HG02938 (cell line): ENCODE data around the gene LYZL6.
"Not testable (repeated sequence)": the region's sequence is repeated elsewhere in the genome, so short reads cannot be mapped to it uniquely, and the experiment has no call there.

Source experiments
- ATAC-seq: cut with Tn5 transposase; IDR thresholded peaks from one replicate; pipeline ENCODE4 v1.9.1; 2021; ENCODE audit warnings: mild to moderate bottlenecking, moderate library complexity; ENCODE audit not compliant: unreplicated experiment

The LYZL6 gene

GRCh38 chr17:35948092-35948491 is 4.6 kb upstream of the LYZL6 start:
- no peak for ATAC-seq

- no peak for ATAC-seq
These were observed 3.7 kb upstream of the LYZL6 start for GRCh38 chr17:35947156-35947585.

- no peak for ATAC-seq
These were observed 638 bp upstream of the LYZL6 start for GRCh38 chr17:35944151-35944550.

DNA sequence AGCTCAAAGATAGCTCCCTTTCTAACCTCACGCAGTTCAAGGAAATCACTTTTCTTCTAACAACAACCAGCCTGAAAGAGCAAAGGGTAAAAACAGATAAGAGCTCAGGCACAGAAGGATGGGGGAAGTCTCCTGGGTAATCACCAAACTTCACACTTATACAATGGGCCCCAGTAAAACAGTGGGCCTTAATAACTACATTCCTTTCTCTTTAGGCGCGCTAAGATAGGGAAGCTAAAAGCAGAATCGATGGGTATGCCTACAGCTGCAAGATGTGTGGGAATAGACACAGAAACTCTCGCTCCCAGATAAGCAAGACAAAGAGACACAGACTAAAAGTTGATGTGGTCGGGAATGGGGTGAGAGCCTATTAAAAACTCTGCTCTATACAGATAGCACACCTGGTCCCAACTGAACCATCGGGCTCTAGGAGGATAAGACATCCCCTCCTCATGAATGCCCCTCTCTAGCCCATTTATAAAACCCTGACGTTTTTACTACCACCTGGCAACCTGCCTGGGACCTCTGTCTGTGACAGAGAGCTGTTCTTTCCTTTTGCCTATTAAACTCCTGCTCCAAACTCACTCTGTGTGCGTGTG is 826 bp downstream of the LYZL6 start:
- no peak for ATAC-seq

DNA sequence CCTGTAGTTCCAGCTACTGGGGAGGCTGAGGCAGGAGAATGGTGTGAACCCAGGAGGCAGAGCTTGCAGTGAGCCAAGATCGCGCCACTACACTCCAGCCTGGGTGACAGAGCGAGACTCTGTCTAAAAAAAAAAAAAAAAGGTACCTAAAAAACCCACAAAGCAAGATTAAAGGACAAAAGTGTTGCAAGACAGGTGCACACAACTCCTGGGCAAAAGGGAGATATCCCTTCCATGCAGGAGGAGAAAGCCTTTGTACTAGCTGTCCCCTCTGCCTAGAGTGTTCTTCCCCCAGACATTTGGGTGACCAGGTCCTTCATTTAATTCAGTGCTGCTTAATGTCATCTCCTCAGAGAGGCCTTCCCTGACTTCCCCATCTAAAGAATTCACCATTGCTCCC is 5.0 kb downstream of the LYZL6 start:
- not testable (repeated sequence) for ATAC-seq

- no peak for ATAC-seq
These were observed 7.5 kb downstream of the LYZL6 start for GRCh38 chr17:35936063-35936462.

DNA sequence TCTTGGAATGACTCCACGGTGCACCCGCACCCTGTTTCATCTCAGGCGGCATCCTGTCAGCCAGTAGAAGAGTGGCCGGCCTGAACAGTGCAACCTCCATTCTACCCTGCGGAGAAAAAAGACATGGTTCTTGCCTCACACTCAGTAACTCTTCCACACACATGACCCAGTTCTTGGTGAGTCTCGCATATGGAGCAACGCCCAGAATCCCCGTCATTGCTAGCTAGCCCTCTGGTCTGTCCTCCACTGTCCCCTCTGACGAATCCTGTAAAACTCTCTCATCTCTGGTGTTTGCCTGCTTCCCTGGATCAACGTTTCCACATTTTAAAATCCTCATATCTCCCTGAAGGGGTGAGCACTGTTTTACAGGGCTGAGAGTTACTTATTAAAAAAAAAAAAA is 8.8 kb downstream of the LYZL6 start:
- ATAC-seq = no peak

DNA sequence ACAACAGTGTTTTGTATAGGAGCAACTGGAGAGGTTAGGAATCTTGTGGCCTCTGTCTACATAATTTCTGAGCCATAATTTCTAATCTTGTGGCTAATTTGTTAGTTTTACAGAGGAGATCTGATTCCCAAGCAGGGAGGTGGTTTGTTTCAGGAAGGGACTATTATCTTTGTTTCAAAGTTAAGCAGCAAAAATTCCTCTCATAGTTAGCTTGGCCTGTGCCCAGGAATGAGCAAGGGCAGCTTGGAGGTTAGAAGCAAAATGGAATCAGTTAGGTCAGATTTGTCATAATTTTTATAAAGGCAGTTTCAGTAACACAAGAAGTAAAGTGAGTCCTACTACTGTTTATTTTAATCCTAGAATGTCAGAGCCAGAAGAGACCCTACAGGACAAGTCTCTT is 10.9 kb downstream of the LYZL6 start:
- ATAC-seq = no peak

DNA sequence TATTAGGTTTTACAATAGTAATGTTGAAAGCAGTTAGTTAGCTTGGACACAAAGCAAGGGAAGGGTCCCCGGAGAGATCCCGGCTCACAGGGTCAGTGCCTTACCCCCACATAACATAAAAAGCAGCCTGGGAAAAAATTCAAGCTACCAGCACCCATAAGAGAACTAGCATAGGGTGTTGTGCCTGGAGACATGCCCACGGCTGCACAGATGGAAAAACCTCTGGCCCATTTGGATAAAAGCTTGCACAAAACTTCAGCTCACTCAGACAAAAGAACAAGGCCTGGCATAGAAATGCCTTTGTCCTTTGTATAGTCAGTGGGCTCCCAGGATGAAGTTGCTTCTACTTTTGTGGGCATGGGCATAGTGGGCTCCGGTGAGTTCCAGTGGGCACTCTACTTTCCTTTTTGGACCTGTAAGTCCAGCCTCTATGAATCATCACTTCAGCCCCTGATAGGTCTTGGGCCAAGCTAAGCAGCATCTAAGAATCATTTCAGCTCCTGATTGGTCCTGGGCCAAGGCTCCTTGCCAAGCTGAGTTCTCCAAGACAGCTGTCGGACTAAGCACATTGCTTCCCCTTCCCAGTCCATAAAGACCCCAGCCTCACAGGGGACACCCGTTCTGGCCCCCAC is 11.6 kb downstream of the LYZL6 start:
- ATAC-seq = no peak

GRCh38 chr17:35930211-35931065 is 13.1 kb downstream of the LYZL6 start, which contains the start of gene RDM1:
Gene RDM1, minus strand, starts transcription at chr17:35930773. Its CDS starts 46 bp downstream, at chr17:35930727.
- no peak for ATAC-seq

- no peak for ATAC-seq
These were observed 15.8 kb downstream of the LYZL6 start for GRCh38 chr17:35927714-35928113.

- no peak for ATAC-seq
These were observed 19.9 kb downstream of the LYZL6 start for GRCh38 chr17:35923609-35924114.

DNA sequence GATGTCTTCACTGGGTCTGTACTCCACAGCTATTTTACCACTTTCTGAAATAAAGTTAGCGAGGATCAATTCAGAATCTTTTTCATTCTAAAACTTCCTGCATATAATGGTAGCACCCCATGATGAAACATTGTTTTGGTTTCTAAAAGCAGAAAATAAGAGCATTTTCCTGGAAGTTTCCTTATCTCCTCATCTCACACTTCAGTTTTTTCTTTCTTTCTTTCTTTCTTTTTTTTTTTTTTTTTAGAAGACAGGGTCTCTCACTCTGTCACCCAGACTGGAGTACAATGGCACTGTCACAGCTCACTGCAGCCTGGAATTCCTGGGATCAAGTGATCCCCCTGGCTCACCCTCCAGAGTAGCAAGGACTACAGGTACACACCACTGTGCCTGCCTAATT is 23.3 kb downstream of the LYZL6 start:
- no peak for ATAC-seq

GRCh38 chr17:35918665-35919064 is 24.8 kb downstream of the LYZL6 start:
- no peak for ATAC-seq

GRCh38 chr17:35917519-35918213 is 25.8 kb downstream of the LYZL6 start:
- ATAC-seq = no peak

GRCh38 chr17:35915153-35915964 is 28.2 kb downstream of the LYZL6 start:
- ATAC-seq = no peak

GRCh38 chr17:35914354-35914753 is 29.2 kb downstream of the LYZL6 start:
- ATAC-seq = no peak

DNA sequence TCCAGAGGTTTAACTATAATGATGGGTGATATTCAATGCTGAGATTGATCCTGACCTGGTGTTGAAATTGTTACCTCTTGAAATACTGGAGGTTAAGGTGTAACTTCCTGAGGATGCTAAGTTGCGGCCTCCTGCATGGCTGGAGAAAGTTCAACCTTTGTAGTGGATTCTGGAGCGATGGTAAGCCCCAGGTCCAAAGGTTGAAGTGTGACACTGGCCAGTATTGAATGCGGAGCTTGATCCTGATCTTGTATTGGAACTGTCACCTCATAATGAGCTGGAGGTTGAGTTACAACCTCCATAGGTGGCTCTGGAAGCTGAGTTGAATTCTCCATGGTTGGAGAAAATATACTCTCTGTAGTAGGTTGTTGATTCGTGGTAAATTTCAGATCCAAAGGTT is 29.9 kb downstream of the LYZL6 start:
- no peak for ATAC-seq

GRCh38 chr17:35912942-35913341 is 30.6 kb downstream of the LYZL6 start:
- no peak for ATAC-seq

- no peak for ATAC-seq
These were observed 31.1 kb downstream of the LYZL6 start for GRCh38 chr17:35912339-35912912.
